GM12801 (cell line): Measurements from ENCODE around the gene HOXC10.

ENCODE experiments used
- TF ChIP-seq, protein P1 (sequence below): IDR thresholded peaks from one replicate; pipeline ENCODE4 v1.5.1; 2011; ENCODE audit warnings: control low read depth; ENCODE audit not compliant: insufficient read length; ENCODE audit errors: extremely low read depth

Gene HOXC10

GRCh38 chr12:53977596-53978445 is 7.1 kb upstream of the HOXC10 start:
- TF ChIP-seq, protein P1, sequence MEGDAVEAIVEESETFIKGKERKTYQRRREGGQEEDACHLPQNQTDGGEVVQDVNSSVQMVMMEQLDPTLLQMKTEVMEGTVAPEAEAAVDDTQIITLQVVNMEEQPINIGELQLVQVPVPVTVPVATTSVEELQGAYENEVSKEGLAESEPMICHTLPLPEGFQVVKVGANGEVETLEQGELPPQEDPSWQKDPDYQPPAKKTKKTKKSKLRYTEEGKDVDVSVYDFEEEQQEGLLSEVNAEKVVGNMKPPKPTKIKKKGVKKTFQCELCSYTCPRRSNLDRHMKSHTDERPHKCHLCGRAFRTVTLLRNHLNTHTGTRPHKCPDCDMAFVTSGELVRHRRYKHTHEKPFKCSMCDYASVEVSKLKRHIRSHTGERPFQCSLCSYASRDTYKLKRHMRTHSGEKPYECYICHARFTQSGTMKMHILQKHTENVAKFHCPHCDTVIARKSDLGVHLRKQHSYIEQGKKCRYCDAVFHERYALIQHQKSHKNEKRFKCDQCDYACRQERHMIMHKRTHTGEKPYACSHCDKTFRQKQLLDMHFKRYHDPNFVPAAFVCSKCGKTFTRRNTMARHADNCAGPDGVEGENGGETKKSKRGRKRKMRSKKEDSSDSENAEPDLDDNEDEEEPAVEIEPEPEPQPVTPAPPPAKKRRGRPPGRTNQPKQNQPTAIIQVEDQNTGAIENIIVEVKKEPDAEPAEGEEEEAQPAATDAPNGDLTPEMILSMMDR: no peak

DNA sequence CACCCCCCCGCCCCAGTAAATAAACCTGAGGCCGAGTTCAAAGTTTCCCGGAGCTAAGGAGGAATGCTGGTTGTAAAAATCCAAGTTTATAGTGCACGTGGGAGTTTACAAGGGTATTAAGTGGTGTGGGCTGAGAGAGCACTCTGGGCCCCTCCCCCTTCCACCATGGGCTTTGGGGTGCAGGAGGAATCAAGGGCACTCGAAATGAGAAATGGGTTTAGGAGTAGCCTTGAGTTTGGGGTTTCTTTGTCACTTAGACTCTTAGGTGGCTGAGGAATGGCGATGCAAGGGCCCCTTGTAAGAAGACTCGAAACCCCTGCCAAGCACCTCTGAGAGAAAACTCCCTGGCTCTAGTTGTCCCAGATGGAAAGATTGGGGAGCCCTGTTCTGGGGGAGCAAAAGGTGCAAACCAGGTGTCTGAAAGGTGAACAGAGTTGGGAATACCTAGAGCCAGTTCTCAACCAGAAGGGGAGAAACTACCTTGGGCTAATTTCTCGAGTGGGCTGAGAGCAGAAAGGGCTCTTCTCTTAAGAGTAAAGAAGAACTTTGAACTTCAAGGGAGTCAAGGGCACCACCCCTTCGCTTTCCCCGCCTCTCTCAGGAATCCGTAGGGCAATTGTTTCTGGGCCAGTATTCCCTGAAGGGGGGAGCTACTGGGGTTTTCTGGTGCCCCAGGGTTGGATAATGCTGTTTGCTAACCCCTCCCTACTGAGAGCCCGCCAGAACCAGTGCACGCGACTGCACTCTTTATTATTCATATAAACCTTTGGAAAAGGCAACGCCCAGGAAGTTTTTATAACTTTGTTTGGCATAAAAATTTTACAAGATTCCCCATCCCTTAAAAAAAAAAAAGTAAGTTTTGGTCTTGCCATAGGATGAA is 6.2 kb upstream of the HOXC10 start:
- TF ChIP-seq, protein P1: no peak

DNA sequence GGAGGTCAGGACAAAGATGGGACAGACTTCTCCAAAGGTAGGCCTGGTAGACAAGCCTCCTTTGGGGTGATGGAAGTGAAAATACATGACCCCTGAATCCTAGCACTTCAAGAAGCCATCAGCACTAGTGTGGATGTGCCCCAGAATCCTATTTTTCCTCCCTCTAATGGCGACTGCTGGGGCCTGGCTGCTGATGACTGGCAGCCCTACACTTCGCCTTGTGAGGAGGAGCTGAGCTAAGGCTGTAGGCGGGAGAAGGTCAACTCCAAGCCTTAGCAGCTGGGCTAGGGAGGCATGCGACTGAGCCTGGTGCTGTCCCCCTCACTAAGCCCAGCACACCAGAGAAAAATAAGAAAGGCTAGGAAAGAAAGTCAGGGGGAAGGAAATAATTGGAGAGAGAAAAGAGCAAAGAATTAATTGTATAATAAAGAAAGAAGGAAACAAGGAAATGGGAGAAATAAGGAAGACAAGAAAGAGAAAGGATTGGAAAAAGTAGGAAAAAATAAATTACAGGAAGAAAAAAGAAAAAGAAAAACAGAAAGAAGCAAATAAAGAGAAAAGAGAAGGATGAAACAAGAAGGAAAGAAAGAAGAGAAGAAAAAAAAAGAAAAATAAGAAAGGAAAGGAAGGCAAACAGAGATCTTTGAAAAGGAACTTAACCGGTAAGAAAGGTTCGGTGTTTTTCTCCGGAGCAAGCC is 4.7 kb upstream of the HOXC10 start:
- TF ChIP-seq, protein P1: no peak

DNA sequence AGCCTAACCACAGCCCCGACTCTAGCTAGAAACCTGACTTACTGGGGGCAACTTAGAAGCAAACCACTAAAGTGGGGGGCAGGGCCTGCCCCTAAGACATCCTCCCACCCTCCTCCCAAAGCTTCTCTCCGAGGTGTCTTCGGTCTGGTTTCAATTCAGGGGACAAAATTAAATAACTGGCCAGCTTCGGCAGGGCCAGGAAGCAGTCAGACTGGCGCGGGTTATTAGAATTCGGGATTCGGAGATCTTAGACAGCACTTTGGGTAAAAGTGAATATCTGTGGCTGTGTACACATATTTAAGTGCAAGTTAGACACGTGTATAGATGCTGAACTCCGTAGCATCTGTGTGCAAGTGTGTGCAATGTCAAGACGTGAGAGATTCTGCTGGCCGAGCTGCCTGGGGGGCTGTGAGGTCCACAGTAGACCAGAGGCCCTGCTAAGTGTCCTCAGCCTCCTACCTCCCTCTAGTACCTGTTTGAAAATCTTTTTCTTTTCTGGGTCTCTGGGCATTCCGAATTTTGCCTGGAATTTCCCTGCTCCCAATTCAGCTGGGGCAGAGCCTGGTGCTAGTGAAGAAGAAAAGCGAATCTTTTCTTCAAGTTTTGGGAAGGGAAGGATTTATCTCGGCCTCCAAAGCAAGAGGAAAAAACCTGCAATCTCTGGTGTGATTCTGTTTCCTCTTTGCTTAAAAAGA is 4.0 kb upstream of the HOXC10 start:
- TF ChIP-seq, protein P1: no peak

GRCh38 chr12:53981634-53982565 is 3.0 kb upstream of the HOXC10 start:
- TF ChIP-seq, protein P1: no peak
